Trophoblast cell (in vitro differentiated cells and primary cell): Measurements from ENCODE around the gene FKBP5.
"Not testable (repeated sequence)": the region's sequence is repeated elsewhere in the genome, so short reads cannot be mapped to it uniquely, and the experiment has no call there.

ENCODE experiments used
- DNase-seq, 2 donors: peaks; one replicate each; pipeline ENCODE4 v3.0.0-alpha.2; 2016
- H2AFZ ChIP-seq: 2 replicates; pipeline ENCODE4 v1.6.1; 2013; ENCODE audit warnings: low read length, moderate library complexity, mild to moderate bottlenecking; ENCODE audit not compliant: insufficient read depth, poor library complexity
- H2AK5ac ChIP-seq: 2 replicates; pipeline ENCODE4 v1.6.1; 2013; ENCODE audit warnings: mild to moderate bottlenecking, low read length
- H2BK120ac ChIP-seq: 2 replicates; pipeline ENCODE4 v1.6.1; 2013; ENCODE audit warnings: low read length, mild to moderate bottlenecking, moderate library complexity; ENCODE audit not compliant: insufficient read depth, poor library complexity
- H2BK12ac ChIP-seq: 2 replicates; pipeline ENCODE4 v1.6.1; 2013; ENCODE audit warnings: mild to moderate bottlenecking, low read length, moderate library complexity
- H2BK5ac ChIP-seq: 2 replicates; pipeline ENCODE4 v1.6.1; 2013; ENCODE audit warnings: low read length, low read depth, moderate library complexity, mild to moderate bottlenecking; ENCODE audit not compliant: poor library complexity
- H3K14ac ChIP-seq: 2 replicates; pipeline ENCODE4 v1.6.1; 2013; ENCODE audit warnings: mild to moderate bottlenecking, low read length
- H3K18ac ChIP-seq: 2 replicates; pipeline ENCODE4 v1.6.1; 2013; ENCODE audit warnings: mild to moderate bottlenecking, low read length
- H3K23ac ChIP-seq: 2 replicates; pipeline ENCODE4 v1.6.1; 2013; ENCODE audit warnings: low read length
- H3K27ac ChIP-seq: 2 replicates; pipeline ENCODE4 v1.5.1; 2013; ENCODE audit warnings: low read depth, mild to moderate bottlenecking, inconsistent platforms, low read length, moderate library complexity
- H3K27me3 ChIP-seq: 2 replicates; pipeline ENCODE4 v1.6.1; 2013; ENCODE audit warnings: inconsistent platforms, mild to moderate bottlenecking, low read length, moderate library complexity; ENCODE audit not compliant: insufficient read depth
- H3K36me3 ChIP-seq, 2 experiments: 1 replicate in 1 of 2; 2 replicates in 1 of 2; pipeline ENCODE4 v1.6.1; 2013; ENCODE audit warnings: low read length in 2 of 2, mild to moderate bottlenecking in 2 of 2, moderate library complexity in 1 of 2; ENCODE audit not compliant: insufficient read depth in 2 of 2, control insufficient read depth in 1 of 2
- H3K4ac ChIP-seq: 2 replicates; pipeline ENCODE4 v1.6.1; 2013; ENCODE audit warnings: low read depth, mild to moderate bottlenecking, low read length, moderate library complexity
- H3K4me1 ChIP-seq, 2 experiments: 1 replicate in 1 of 2; 2 replicates in 1 of 2; pipeline ENCODE4 v1.6.1; 2013; ENCODE audit warnings: low read length in 2 of 2, mild to moderate bottlenecking in 2 of 2, moderate library complexity in 1 of 2; ENCODE audit not compliant: insufficient read depth in 2 of 2, control insufficient read depth in 1 of 2
- H3K4me2 ChIP-seq: 2 replicates; pipeline ENCODE4 v1.6.1; 2013; ENCODE audit warnings: inconsistent platforms, mild to moderate bottlenecking, low read length, moderate library complexity
- H3K4me3 ChIP-seq: 2 replicates; pipeline ENCODE4 v1.5.1; 2013; ENCODE audit warnings: mild to moderate bottlenecking, low read depth, low read length, inconsistent platforms
- H3K79me1 ChIP-seq: one replicate; pipeline ENCODE4 v1.6.1; 2013; ENCODE audit warnings: low read length
- H3K79me2 ChIP-seq: 2 replicates; pipeline ENCODE4 v1.6.1; 2013; ENCODE audit warnings: low read length, mild to moderate bottlenecking; ENCODE audit not compliant: control insufficient read depth, insufficient read depth, poor library complexity
- H3K9ac ChIP-seq: 2 replicates; pipeline ENCODE4 v1.6.1; 2013; ENCODE audit warnings: mild to moderate bottlenecking, low read length
- H3K9me3 ChIP-seq: 2 replicates; pipeline ENCODE4 v1.6.1; 2013; ENCODE audit warnings: low read depth, mild to moderate bottlenecking, control low read depth, inconsistent platforms, low read length; ENCODE audit not compliant: insufficient read depth
- H4K12ac ChIP-seq: 2 replicates; pipeline ENCODE4 v1.6.1; 2013; ENCODE audit warnings: low read depth, mild to moderate bottlenecking, low read length, moderate library complexity
- H4K8ac ChIP-seq: 2 replicates; pipeline ENCODE4 v1.6.1; 2013; ENCODE audit warnings: low read depth, mild to moderate bottlenecking, low read length, moderate library complexity
- H4K91ac ChIP-seq: one replicate; pipeline ENCODE4 v1.6.1; 2013; ENCODE audit warnings: low read depth, mild to moderate bottlenecking, low read length, moderate library complexity
- WGBS: extraction: QIAGEN DNeasy Blood & Tissue Kit; methylation state at CpG from one replicate; pipeline ENCODE4 v1.1.7; 2013; ENCODE audit warnings: missing lambda C conversion rate; ENCODE audit not compliant: insufficient read length, insufficient coverage; ENCODE audit errors: extremely low coverage; 5-methylcytosine and 5-hydroxymethylcytosine counted together

The FKBP5 gene

GRCh38 chr6:35735452-35735851 lies 46.7 kb upstream of the FKBP5 start:
- DNase-seq = no peak
- H3K9me3 ChIP-seq = peaks cover 2% of the 10 kb centered on the region
- H3K27ac ChIP-seq = no peak overlapping the region
- H3K14ac ChIP-seq = no peak overlapping the region
- H4K8ac ChIP-seq = no peak overlapping the region
- H3K4me1 ChIP-seq = peaks cover 7 to 8% of the 10 kb centered on the region in 2 experiments
- no peak overlapping the region for H3K18ac ChIP-seq
- no peaks in the 10 kb centered on the region for H3K79me2 ChIP-seq
- H3K27me3 ChIP-seq = no peaks in the 10 kb centered on the region
- H3K9ac ChIP-seq = no peak overlapping the region
- no peak overlapping the region for H2BK120ac ChIP-seq
- H3K4me2 ChIP-seq = no peak overlapping the region
- peaks cover 6% of the 10 kb centered on the region for H3K79me1 ChIP-seq
- no peak overlapping the region for H4K91ac ChIP-seq
- H3K4me3 ChIP-seq = no peak overlapping the region
- no peak overlapping the region for H3K4ac ChIP-seq
- H2AK5ac ChIP-seq = no peak overlapping the region
- H3K36me3 ChIP-seq = no peaks in the 10 kb centered on the region
- no peak overlapping the region for H2BK12ac ChIP-seq
- H3K23ac ChIP-seq = no peak overlapping the region
- no peak overlapping the region for H2AFZ ChIP-seq
- H2BK5ac ChIP-seq = no peak overlapping the region
- no peak overlapping the region for H4K12ac ChIP-seq
- whole genome bisulfite sequencing = no CpG with 5 or more reads among the region's 3 CpGs

- not testable (repeated sequence) for H3K9ac ChIP-seq, H3K18ac ChIP-seq, H3K27me3 ChIP-seq, H2BK12ac ChIP-seq, H2BK5ac ChIP-seq, H4K12ac ChIP-seq, H4K91ac ChIP-seq, H2AK5ac ChIP-seq, H3K9me3 ChIP-seq, DNase-seq, H3K4me2 ChIP-seq, H2BK120ac ChIP-seq, H3K23ac ChIP-seq, H4K8ac ChIP-seq, H3K79me1 ChIP-seq, H3K4ac ChIP-seq, H3K79me2 ChIP-seq, H2AFZ ChIP-seq, H3K4me3 ChIP-seq, H3K4me1 ChIP-seq, H3K27ac ChIP-seq, H3K14ac ChIP-seq, H3K36me3 ChIP-seq
- WGBS = no CpG with 5 or more reads among the region's 12 CpGs
These were observed 45.6 kb upstream of the FKBP5 start for GRCh38 chr6:35734319-35734718.

GRCh38 chr6:35733633-35734032 lies 44.9 kb upstream of the FKBP5 start:
- no peak overlapping the region for H3K18ac ChIP-seq
- WGBS = no CpG with 5 or more reads among the region's 8 CpGs
- H3K4ac ChIP-seq = no peak overlapping the region
- no peak overlapping the region for H3K23ac ChIP-seq
- H3K4me2 ChIP-seq = no peak overlapping the region
- no peak overlapping the region for H3K27ac ChIP-seq
- H3K36me3 ChIP-seq = no peaks in the 10 kb centered on the region
- no peak overlapping the region for H3K4me3 ChIP-seq
- H2AFZ ChIP-seq = no peak overlapping the region
- H2BK5ac ChIP-seq = no peak overlapping the region
- H4K8ac ChIP-seq = no peak overlapping the region
- H3K9me3 ChIP-seq = peaks cover 2% of the 10 kb centered on the region
- no peak overlapping the region for H3K14ac ChIP-seq
- H3K27me3 ChIP-seq = no peaks in the 10 kb centered on the region
- H4K12ac ChIP-seq = no peak overlapping the region
- H3K79me2 ChIP-seq = no peaks in the 10 kb centered on the region
- H4K91ac ChIP-seq = no peak overlapping the region
- H2BK120ac ChIP-seq = no peak overlapping the region
- peaks cover 6% of the 10 kb centered on the region for H3K79me1 ChIP-seq
- H3K4me1 ChIP-seq = peaks cover 2% of the 10 kb centered on the region in 2 experiments
- DNase-seq = no peak
- no peak overlapping the region for H2AK5ac ChIP-seq
- no peak overlapping the region for H3K9ac ChIP-seq
- H2BK12ac ChIP-seq = no peak overlapping the region

GRCh38 chr6:35731736-35732532 lies 43.2 kb upstream of the FKBP5 start:
- peak overlapping the region; percentile 70 for H3K9ac ChIP-seq
- peak overlapping the region; percentile 23 for H3K14ac ChIP-seq
- peak overlapping the region; percentile 67 for H2BK120ac ChIP-seq
- peak overlapping the region; percentile 83 for H2BK5ac ChIP-seq
- peaks cover 2% of the 10 kb centered on the region for H3K9me3 ChIP-seq
- H3K4ac ChIP-seq = no peak overlapping the region
- H3K27me3 ChIP-seq = no peaks in the 10 kb centered on the region
- H2BK12ac ChIP-seq = peak overlapping the region; percentile 25
- H4K12ac ChIP-seq = peak overlapping the region; percentile 19
- H3K4me2 ChIP-seq = peak overlapping the region; percentile 94
- peaks cover 2% of the 10 kb centered on the region for H3K79me2 ChIP-seq
- peak overlapping the region; percentile 67 for H4K8ac ChIP-seq
- peak overlapping the region; percentile 88 for H2AFZ ChIP-seq
- peak overlapping the region; percentile 69 for H3K27ac ChIP-seq
- peak overlapping the region; percentile 74 for H3K4me3 ChIP-seq
- H3K23ac ChIP-seq = no peak overlapping the region
- H3K18ac ChIP-seq = peak overlapping the region; percentile 38
- no CpG with 5 or more reads among the region's 61 CpGs for WGBS
- H3K4me1 ChIP-seq = peaks cover 13% of the 10 kb centered on the region in 2 experiments
- no peak overlapping the region for H2AK5ac ChIP-seq
- H3K36me3 ChIP-seq = no peaks in the 10 kb centered on the region
- H4K91ac ChIP-seq = peak overlapping the region; percentile 64
- H3K79me1 ChIP-seq = peaks cover 15% of the 10 kb centered on the region
- DNase-seq = peak; percentile 12 to 50
